GM12891 (cell line): ENCODE data around the gene COL5A1.

ENCODE experiments used
- PAX5 ChIP-seq: IDR thresholded peaks from 2 replicates; pipeline ENCODE4 v1.6.1; 2011; ENCODE audit warnings: low read length, moderate library complexity, mild to moderate bottlenecking; ENCODE audit not compliant: insufficient read depth, severe bottlenecking
- POLR2A ChIP-seq: IDR thresholded peaks from 2 replicates; pipeline ENCODE4 v1.6.1; 2011; ENCODE audit warnings: low read depth, low read length, control low read depth
- POLR2AphosphoS5 ChIP-seq: IDR thresholded peaks from 2 replicates; pipeline ENCODE4 v1.6.1; 2011; ENCODE audit warnings: low read depth, low read length, control low read depth
- SPI1 ChIP-seq: IDR thresholded peaks from 2 replicates; pipeline ENCODE4 v1.6.1; 2011; ENCODE audit warnings: low read depth, low read length, control low read depth
- TAF1 ChIP-seq: IDR thresholded peaks from 2 replicates; pipeline ENCODE4 v1.6.1; 2011; ENCODE audit warnings: low read depth, low read length, control low read depth

DNA sequence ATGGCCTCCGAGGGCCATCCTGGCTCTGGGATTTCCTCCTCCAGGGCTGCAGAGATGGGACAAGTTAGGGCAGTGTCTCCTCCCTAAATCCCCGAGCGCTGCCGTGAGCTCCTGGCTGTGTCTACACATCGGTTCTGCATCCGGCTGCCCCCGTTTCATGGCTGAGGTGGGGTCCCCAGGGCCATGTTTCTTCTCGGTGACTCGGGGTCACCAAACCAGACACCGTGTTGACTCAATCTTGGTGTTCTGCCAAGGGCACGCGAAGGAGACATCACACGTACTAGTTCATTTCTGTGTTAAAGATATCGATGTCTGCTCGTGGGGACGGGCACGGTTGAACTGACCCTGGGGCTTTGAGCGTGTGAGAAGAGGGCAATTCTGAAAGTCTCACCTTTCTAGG is 60.7 kb downstream of the COL5A1 start:
- TF ChIP-seq TAF1: no peak
- no peak for TF ChIP-seq POLR2A
- TF ChIP-seq POLR2AphosphoS5: no peak
- no peak for TF ChIP-seq PAX5
- no peak for TF ChIP-seq SPI1
